BJ (cell line): Measurements from ENCODE around the gene ASCL4. TPM values are rescaled to one million over a fixed set of nuclear protein-coding genes. Genes with fewer than 3 reads are reported as not detected.

ENCODE experiments used
- CTCF ChIA-PET: fragments of 350-600 bp; formaldehyde crosslinking; extraction: SDS; loops from one replicate; lab custom pipeline; 2021; ENCODE audit warnings: antibody characterized with exemption, inconsistent platforms; lab: Yijun Ruan, JAX
- POLR2A ChIA-PET: fragments of 300-600 bp; sonication (Branson Sonifier 250); formaldehyde crosslinking; extraction: SDS; loops from one replicate; lab custom pipeline; 2021; ENCODE audit warnings: antibody characterized with exemption; lab: Charles Lee
- DNase-seq: peaks from one replicate; pipeline ENCODE4 v3.0.0-alpha.2; 2011; ENCODE audit warnings: low read depth
- H3K27me3 ChIP-seq: 2 replicates; pipeline ENCODE4 v1.6.0; 2011; ENCODE audit warnings: low read length; ENCODE audit not compliant: control insufficient read depth, insufficient read depth
- H3K36me3 ChIP-seq: 2 replicates; pipeline ENCODE4 v1.5.1; 2011; ENCODE audit warnings: low read length; ENCODE audit not compliant: control insufficient read depth, insufficient read depth
- H3K4me3 ChIP-seq: 2 replicates; pipeline ENCODE4 v1.5.1; 2011; ENCODE audit warnings: low read depth, mild to moderate bottlenecking, control low read depth, low read length
- polyA plus RNA-seq: library from polyadenylated mRNA; depleted of rRNA; stranded (reverse); fragments of >200 nt; gene quantifications from 2 replicates; pipeline ENCODE4 v1.2.3, GENCODE V29; 2011
- TF ChIP-seq, protein P1 (sequence below): IDR thresholded peaks from 2 replicates; pipeline ENCODE4 v1.5.1; 2011; ENCODE audit warnings: low read depth, mild to moderate bottlenecking, control low read depth, inconsistent platforms, low read length, moderate library complexity; ENCODE audit not compliant: insufficient read depth

Gene ASCL4
- polyA plus RNA-seq, 1 experiment: not detected

DNA sequence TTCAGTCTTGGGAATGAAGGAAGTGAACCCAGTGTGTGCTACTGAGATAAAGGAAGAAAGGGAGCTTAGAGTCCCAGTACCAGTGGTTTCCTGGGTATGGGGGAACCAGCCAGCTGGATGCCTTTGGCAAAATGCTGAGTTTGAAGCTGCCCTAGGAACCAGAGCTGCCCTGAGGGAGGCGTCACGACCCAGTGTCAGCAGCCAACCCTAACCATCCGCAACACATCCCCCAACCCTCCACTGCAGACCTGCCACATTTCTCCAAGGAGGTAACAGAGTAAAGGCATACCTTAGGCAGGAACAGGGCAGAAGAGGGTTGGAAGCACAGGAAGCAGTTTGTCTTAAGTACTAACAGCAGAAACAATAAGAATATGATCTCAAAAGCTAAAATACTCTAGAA is 42.1 kb upstream of the ASCL4 start:
- Histone ChIP-seq H3K27me3 (no peaks in the 10 kb centered on the region), H3K36me3 (peaks cover 4% of the 10 kb centered on the region), H3K4me3 (no peak overlapping the region)
- no peak for DNase-seq
- ChIA-PET POLR2A (no interaction called here), CTCF (no interaction called here)
- TF ChIP-seq, protein P1, sequence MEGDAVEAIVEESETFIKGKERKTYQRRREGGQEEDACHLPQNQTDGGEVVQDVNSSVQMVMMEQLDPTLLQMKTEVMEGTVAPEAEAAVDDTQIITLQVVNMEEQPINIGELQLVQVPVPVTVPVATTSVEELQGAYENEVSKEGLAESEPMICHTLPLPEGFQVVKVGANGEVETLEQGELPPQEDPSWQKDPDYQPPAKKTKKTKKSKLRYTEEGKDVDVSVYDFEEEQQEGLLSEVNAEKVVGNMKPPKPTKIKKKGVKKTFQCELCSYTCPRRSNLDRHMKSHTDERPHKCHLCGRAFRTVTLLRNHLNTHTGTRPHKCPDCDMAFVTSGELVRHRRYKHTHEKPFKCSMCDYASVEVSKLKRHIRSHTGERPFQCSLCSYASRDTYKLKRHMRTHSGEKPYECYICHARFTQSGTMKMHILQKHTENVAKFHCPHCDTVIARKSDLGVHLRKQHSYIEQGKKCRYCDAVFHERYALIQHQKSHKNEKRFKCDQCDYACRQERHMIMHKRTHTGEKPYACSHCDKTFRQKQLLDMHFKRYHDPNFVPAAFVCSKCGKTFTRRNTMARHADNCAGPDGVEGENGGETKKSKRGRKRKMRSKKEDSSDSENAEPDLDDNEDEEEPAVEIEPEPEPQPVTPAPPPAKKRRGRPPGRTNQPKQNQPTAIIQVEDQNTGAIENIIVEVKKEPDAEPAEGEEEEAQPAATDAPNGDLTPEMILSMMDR: no peak

DNA sequence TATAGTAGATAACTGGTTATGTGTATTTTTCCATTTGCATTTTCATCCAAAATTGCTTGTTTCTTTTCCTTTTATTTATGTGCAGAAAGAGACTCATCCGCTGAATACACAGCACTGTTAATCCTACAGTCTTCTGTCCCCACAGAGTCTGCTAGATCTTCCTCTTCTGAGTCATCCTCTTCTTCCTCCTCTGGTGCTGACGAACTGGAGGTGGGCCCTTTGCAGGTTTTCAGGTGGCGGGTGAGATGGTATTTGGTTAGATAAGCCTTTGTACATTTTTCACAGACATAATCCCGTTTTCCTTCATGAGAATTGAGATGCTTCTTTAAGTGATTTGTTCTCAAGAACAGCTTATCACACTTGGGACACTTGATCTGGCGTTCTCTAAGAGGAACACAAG is 40.4 kb upstream of the ASCL4 start:
- CTCF ChIA-PET: interaction anchor here (1.0 to 1.1 kb wide), 2 partner anchors 8 to 19 kb away, joined by 3 read pairs; no protein-coding TSS in a partner anchor
- no peak overlapping the region for H3K4me3 ChIP-seq
- POLR2A ChIA-PET: no interaction called here

GRCh38 chr12:107735763-107736162 is 38.7 kb upstream of the ASCL4 start:
- H3K4me3 ChIP-seq: no peak overlapping the region
- ChIA-PET POLR2A (no interaction called here), CTCF (interaction anchor here (1.4 kb wide), 1 partner anchor 60 kb away, joined by 3 read pairs; no protein-coding TSS in a partner anchor)
- peaks cover 17% of the 10 kb centered on the region for H3K36me3 ChIP-seq
- H3K27me3 ChIP-seq: no peaks in the 10 kb centered on the region
- no peak for DNase-seq
- TF ChIP-seq, protein P1: no peak

More for the DNA sequence above, 40.4 kb upstream of the ASCL4 start:
- H3K27me3 ChIP-seq: no peaks in the 10 kb centered on the region
- TF ChIP-seq, protein P1: no peak
- no peak for DNase-seq
- peaks cover 12% of the 10 kb centered on the region for H3K36me3 ChIP-seq

GRCh38 chr12:107736914-107737313 is 37.6 kb upstream of the ASCL4 start:
- no peak for DNase-seq
- ChIA-PET CTCF (interaction anchor here (1.4 kb wide), 1 partner anchor 61 kb away, joined by 3 read pairs; no protein-coding TSS in a partner anchor), POLR2A (interaction anchor here (0.6 kb wide), 1 partner anchor 120 kb away, joined by 3 read pairs; no protein-coding TSS in a partner anchor)
- Histone ChIP-seq H3K36me3 (peaks cover 21% of the 10 kb centered on the region), H3K4me3 (no peak overlapping the region), H3K27me3 (no peaks in the 10 kb centered on the region)
- TF ChIP-seq, protein P1: no peak

GRCh38 chr12:107748472-107748871 is 26.0 kb upstream of the ASCL4 start:
- DNase-seq: peak; percentile 27
- TF ChIP-seq, protein P1: no peak
- H3K36me3 ChIP-seq: peaks cover 15% of the 10 kb centered on the region
- H3K27me3 ChIP-seq: no peaks in the 10 kb centered on the region
- ChIA-PET POLR2A (no interaction called here), CTCF (interaction anchor here (0.5 to 0.9 kb wide), 2 partner anchors 51 to 98 kb away, joined by 3 read pairs; no protein-coding TSS in a partner anchor)
- no peak overlapping the region for H3K4me3 ChIP-seq
